Activated CD8-positive, alpha-beta T cell treated with anti-CD3 and anti-CD28 coated beads for 36 hours (primary cell): ENCODE data around the gene HNRNPDL. TPM values are rescaled to one million over a fixed set of nuclear protein-coding genes. Genes with fewer than 3 reads are reported as not detected.

ENCODE experiments used
- ATAC-seq: fragments of 200-7000 bp; cut with Tn5 transposase; one replicate; pipeline ENCODE4 v1.10.0; 2021; ENCODE audit warnings: mild to moderate bottlenecking, moderate library complexity
- CTCF ChIA-PET: fragments of 350-600 bp; sonication (Branson Sonifier 250); formaldehyde crosslinking; loops from one replicate; lab custom pipeline; 2021; ENCODE audit warnings: antibody characterized with exemption; lab: Charles Lee
- POLR2A ChIA-PET: fragments of 350-600 bp; sonication (Branson Sonifier 250); formaldehyde crosslinking; loops from one replicate; lab custom pipeline; 2021; ENCODE audit warnings: antibody characterized with exemption; lab: Charles Lee
- DNase-seq: peaks from one replicate; pipeline ENCODE4 v3.0.0-alpha.2; 2020
- H3K27ac Mint-ChIP-seq: one replicate; pipeline ENCODE4 v1.8.0; 2021; ENCODE audit warnings: mild to moderate bottlenecking, mixed read lengths
- H3K27me3 Mint-ChIP-seq: one replicate; pipeline ENCODE4 v1.8.0; 2021; ENCODE audit warnings: mixed read lengths
- H3K36me3 Mint-ChIP-seq: one replicate; pipeline ENCODE4 v1.8.0; 2021; ENCODE audit warnings: low read depth, mixed read lengths
- H3K4me1 Mint-ChIP-seq: one replicate; pipeline ENCODE4 v1.8.0; 2021; ENCODE audit warnings: low read depth, mixed read lengths
- H3K4me3 Mint-ChIP-seq: one replicate; pipeline ENCODE4 v1.8.0; 2021; ENCODE audit warnings: mild to moderate bottlenecking, moderate library complexity, mixed read lengths
- H3K9me3 Mint-ChIP-seq: one replicate; pipeline ENCODE4 v1.8.0; 2021; ENCODE audit warnings: mixed read lengths
- intact Hi-C: fragments of 100-400 bp; cut with micrococcal nuclease; formaldehyde crosslinking; loops from one replicate; pipeline ENCODE4 v1.10.0; 2022
- total RNA-seq, 2 experiments: library from RNA; stranded (reverse); gene quantifications; one replicate each; pipeline ENCODE4 v1.2.3, GENCODE V29; 2021
- TF ChIP-seq, protein P1 (sequence below): fragments of 200-600 bp; IDR thresholded peaks from one replicate; pipeline ENCODE4 v1.8.0; 2022; ENCODE audit warnings: antibody characterized with exemption, mild to moderate bottlenecking

The HNRNPDL gene
- total RNA-seq, 2 experiments from 2014 or later: 330 to 339 TPM

DNA sequence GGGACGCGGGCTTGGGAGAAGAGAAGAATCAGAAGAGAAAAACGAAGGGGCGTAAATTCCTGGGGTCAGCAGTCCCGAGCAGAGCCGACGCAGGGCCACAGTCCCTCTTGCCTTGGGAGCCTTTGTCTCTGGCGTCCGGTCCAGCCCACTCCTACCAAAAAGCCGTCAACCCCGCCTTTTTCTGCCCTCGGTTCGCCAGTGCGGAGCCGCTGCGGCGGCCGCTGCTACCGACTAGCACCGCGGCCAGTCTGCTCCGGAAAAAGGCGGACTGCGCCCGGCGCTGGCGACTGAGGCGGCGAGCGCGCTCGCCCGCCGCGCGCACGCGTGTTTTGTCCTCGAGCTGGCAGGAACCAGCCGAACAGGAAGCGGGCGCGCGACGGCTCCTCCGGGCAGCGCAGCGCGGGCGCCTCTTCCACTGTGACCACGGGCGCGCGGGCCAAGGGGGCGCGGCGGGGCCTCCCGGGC lies 502 bp downstream of the HNRNPDL start:
- H3K9me3 Mint-ChIP-seq: no peaks in the 10 kb centered on the region
- intact Hi-C loops: loop anchor here (10.0 kb wide), 1 partner anchor 465 kb away; the partner anchor contains the start of gene SEC31A
- POLR2A ChIA-PET: interaction anchor here (0.7 to 8.1 kb wide), 16 partner anchors 10 to 680 kb away, joined by 3 to 193 read pairs (median 5); partner anchors contain the start of genes HNRNPD and THAP9
- H3K27me3 Mint-ChIP-seq: no peaks in the 10 kb centered on the region
- ATAC-seq (no peak), DNase-seq (no peak)
- peaks cover 49% of the 10 kb centered on the region for H3K4me1 Mint-ChIP-seq
- H3K36me3 Mint-ChIP-seq: peaks cover 78% of the 10 kb centered on the region
- peak overlapping the region; percentile 97 for H3K4me3 Mint-ChIP-seq
- H3K27ac Mint-ChIP-seq: peak overlapping the region; percentile 99
- TF ChIP-seq, protein P1, sequence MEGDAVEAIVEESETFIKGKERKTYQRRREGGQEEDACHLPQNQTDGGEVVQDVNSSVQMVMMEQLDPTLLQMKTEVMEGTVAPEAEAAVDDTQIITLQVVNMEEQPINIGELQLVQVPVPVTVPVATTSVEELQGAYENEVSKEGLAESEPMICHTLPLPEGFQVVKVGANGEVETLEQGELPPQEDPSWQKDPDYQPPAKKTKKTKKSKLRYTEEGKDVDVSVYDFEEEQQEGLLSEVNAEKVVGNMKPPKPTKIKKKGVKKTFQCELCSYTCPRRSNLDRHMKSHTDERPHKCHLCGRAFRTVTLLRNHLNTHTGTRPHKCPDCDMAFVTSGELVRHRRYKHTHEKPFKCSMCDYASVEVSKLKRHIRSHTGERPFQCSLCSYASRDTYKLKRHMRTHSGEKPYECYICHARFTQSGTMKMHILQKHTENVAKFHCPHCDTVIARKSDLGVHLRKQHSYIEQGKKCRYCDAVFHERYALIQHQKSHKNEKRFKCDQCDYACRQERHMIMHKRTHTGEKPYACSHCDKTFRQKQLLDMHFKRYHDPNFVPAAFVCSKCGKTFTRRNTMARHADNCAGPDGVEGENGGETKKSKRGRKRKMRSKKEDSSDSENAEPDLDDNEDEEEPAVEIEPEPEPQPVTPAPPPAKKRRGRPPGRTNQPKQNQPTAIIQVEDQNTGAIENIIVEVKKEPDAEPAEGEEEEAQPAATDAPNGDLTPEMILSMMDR: no peak
- CTCF ChIA-PET: interaction anchor here (0.6 to 2.1 kb wide), 13 partner anchors 8 to 145 kb away, joined by 3 to 12 read pairs (median 6); partner anchors contain the start of gene HNRNPD

DNA sequence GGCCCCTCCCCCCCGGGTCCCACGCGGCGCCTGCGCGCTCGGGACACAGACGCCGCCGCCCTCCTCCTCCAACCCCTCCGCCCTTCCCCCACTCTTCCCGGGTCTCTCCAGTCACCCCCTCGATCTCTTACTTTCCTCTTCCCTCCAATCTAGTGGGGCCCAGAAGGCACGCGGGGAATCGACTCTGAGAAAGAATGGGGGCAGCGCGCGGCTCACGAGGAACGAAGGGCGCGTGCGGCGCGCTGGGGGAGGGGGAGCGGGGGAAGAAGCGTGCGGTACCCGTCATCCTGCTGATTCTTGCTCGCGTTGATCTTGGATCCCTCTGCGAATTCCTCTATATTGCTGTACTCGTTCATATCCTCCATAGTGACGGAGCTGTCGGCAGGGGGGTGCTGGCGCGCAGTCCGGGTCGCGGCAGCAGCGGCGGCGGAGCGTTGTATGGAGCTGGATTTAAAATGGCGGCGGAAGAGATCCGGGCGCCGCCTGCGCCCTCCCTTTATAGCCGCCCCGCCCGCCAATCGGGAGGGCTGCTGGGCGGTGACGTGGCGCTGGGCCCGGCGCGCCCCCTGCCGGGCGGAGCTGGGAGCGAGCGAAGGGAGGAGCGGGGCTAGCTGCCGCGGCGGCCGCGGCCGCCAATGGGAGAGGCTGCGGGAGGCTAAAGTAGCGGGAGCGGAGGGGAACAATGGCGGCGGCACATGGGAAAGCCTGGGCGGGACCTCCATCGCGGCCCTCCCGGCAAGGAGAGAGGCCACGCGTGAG lies 1.1 kb downstream of the HNRNPDL start:
- CTCF ChIA-PET: interaction anchor here (0.6 to 2.1 kb wide), 14 partner anchors 8 to 144 kb away, joined by 3 to 12 read pairs (median 6); partner anchors contain the start of gene HNRNPD

DNA sequence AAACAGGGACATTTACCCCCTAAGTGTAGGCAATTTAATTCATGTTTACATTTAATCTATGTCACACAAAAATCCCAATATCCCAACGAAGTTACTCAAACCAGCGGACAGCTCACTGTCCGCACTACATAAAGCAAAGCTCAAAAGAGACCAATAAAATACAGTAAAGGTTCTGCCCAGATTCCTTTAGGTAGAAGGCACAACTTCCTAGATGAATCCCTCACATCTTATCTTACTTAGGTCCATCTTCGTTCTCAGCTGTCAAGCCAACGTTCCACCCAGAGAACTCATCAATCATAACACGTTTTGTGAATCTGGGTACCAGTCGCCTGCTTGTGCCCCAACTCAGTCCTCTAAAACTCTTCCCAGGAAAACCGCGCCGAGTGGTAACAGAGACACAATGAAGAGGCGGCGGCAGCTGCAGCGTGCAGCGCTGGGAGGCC lies 1.7 kb downstream of the HNRNPDL start:
- ChIA-PET POLR2A (interaction anchor here (0.9 to 8.1 kb wide), 19 partner anchors 9 to 681 kb away, joined by 3 to 193 read pairs (median 5); partner anchors contain the start of gene HNRNPD), CTCF (interaction anchor here (0.8 to 2.1 kb wide), 16 partner anchors 9 to 310 kb away, joined by 3 to 12 read pairs (median 6); partner anchors contain the start of gene HNRNPD)
- ATAC-seq (no peak), DNase-seq (no peak)
- Mint-ChIP-seq H3K27ac (peak overlapping the region; percentile 99), H3K36me3 (peaks cover 80% of the 10 kb centered on the region), H3K4me3 (peak overlapping the region; percentile 97), H3K27me3 (no peaks in the 10 kb centered on the region), H3K4me1 (peaks cover 50% of the 10 kb centered on the region), H3K9me3 (no peaks in the 10 kb centered on the region)
- TF ChIP-seq, protein P1: no peak
- intact Hi-C loops: loop anchor here (10.0 kb wide), 1 partner anchor 466 kb away; the partner anchor contains the start of gene SEC31A

More for the DNA sequence above, 1.1 kb downstream of the HNRNPDL start:
- intact Hi-C loops: loop anchor here (10.0 kb wide), 1 partner anchor 466 kb away; the partner anchor contains the start of gene SEC31A
- DNase-seq (peak; percentile 90), ATAC-seq (peak; percentile 61)
- POLR2A ChIA-PET: interaction anchor here (0.7 to 8.1 kb wide), 20 partner anchors 9 to 681 kb away, joined by 3 to 193 read pairs (median 5); partner anchors contain the start of genes HNRNPD and THAP9
- no peaks in the 10 kb centered on the region for H3K27me3 Mint-ChIP-seq
- TF ChIP-seq, protein P1: peak; percentile 89
- H3K4me3 Mint-ChIP-seq: peak overlapping the region; percentile 97
- H3K9me3 Mint-ChIP-seq: no peaks in the 10 kb centered on the region
- H3K27ac Mint-ChIP-seq: peak overlapping the region; percentile 99
- H3K36me3 Mint-ChIP-seq: peaks cover 79% of the 10 kb centered on the region
- peaks cover 53% of the 10 kb centered on the region for H3K4me1 Mint-ChIP-seq

DNA sequence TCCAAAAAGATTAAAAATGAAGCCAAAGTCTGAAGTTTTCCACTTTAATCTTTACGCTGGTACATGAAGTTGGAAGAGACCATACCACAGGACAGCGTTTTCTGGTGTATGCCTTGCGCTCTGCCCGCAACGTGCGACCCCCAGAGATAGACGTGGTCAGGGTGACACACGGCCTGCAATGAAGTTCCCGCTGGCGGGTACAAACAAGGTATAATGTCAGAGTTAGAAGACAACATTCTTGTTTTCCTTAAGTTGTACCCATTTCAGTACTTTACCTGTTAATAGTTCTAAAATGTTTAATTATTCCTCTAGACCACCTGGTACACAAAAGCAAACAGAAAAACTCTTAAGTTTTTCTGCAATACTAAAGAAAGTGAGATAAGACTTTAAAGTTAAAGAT lies 4.8 kb downstream of the HNRNPDL start:
- Mint-ChIP-seq H3K4me3 (peak overlapping the region; percentile 97), H3K9me3 (no peaks in the 10 kb centered on the region), H3K27me3 (no peaks in the 10 kb centered on the region), H3K27ac (peak overlapping the region; percentile 46), H3K36me3 (peaks cover 72% of the 10 kb centered on the region), H3K4me1 (peaks cover 44% of the 10 kb centered on the region)
- POLR2A ChIA-PET: interaction anchor here (0.6 to 4.6 kb wide), 4 partner anchors 26 to 59 kb away, joined by 3 to 51 read pairs (median 28); partner anchors contain the start of gene HNRNPD
- CTCF ChIA-PET: interaction anchor here (1.3 kb wide), 1 partner anchor 47 kb away, joined by 3 read pairs; no protein-coding TSS in a partner anchor
- intact Hi-C loops: loop anchor here (10.0 kb wide), 1 partner anchor 469 kb away; the partner anchor contains the start of gene SEC31A
- ATAC-seq (no peak), DNase-seq (no peak)
- TF ChIP-seq, protein P1: no peak
